Sigmoid colon (tissue), 7 donors: ENCODE measurements around the gene PIKFYVE. TPM values are rescaled to one million over a fixed set of nuclear protein-coding genes. Genes with fewer than 3 reads are reported as not detected.
"Not testable (repeated sequence)": the region's sequence is repeated elsewhere in the genome, so short reads cannot be mapped to it uniquely, and the experiment has no call there.

Experiments
- DNase-seq: peaks from one replicate; pipeline ENCODE4 v3.0.0-alpha.2; 2019
- H3K27ac ChIP-seq, 4 donors: fragments of 200-600 bp; sonication (generic); one replicate each; pipeline ENCODE4 v1.5.1; 2016 to 2019; ENCODE audit warnings: mild to moderate bottlenecking in 1 of 4
- H3K27me3 ChIP-seq, 3 donors: fragments of 200-600 bp; sonication (generic); one replicate each; pipeline ENCODE4 v1.5.1; 2019; ENCODE audit warnings: mild to moderate bottlenecking in 1 of 3
- H3K36me3 ChIP-seq, 4 donors: fragments of 200-600 bp; sonication (generic); one replicate each; pipeline ENCODE4 v1.5.1; 2016 to 2019
- H3K4me1 ChIP-seq, 4 donors: fragments of 200-600 bp; sonication (generic); one replicate each; pipeline ENCODE4 v1.5.1; 2017 to 2019
- H3K4me3 ChIP-seq, 4 donors: fragments of 200-600 bp; sonication (generic); one replicate each; pipeline ENCODE4 v1.5.1; 2017 to 2019; ENCODE audit warnings: mild to moderate bottlenecking in 2 of 4, moderate library complexity in 1 of 4
- H3K9me3 ChIP-seq, 4 donors: fragments of 200-600 bp in 3 of 4; sonication (generic) in 3 of 4; one replicate each; pipeline versions ENCODE4 v1.5.1 to v1.6.1; 2013 to 2019
- CTCF ChIP-seq, 4 experiments: fragments of 450-650 bp in 3 of 4; fragments of 200-600 bp in 1 of 4; IDR thresholded peaks; one replicate each; pipeline ENCODE4 v1.5.1; 2016 to 2019; ENCODE audit warnings: antibody characterized with exemption in 4 of 4, mild to moderate bottlenecking in 3 of 4, moderate library complexity in 2 of 4
- EP300 ChIP-seq, 4 donors: sonication (generic); formaldehyde crosslinking; IDR thresholded peaks; one replicate each; pipeline ENCODE4 v1.6.1; 2017; ENCODE audit warnings: antibody characterized with exemption in 4 of 4
- POLR2A ChIP-seq, 2 donors: fragments of 450-650 bp; IDR thresholded peaks; one replicate each; pipeline ENCODE4 v1.6.1; 2016; ENCODE audit warnings: antibody characterized with exemption in 2 of 2, mild to moderate bottlenecking in 2 of 2, moderate library complexity in 2 of 2
- POLR2AphosphoS5 ChIP-seq, 4 donors: sonication (generic); formaldehyde crosslinking; IDR thresholded peaks; one replicate each; pipeline ENCODE4 v1.6.1; 2017; ENCODE audit warnings: antibody characterized with exemption in 4 of 4
- WGBS, 2 donors: extraction: QIAGEN DNeasy Blood & Tissue Kit; methylation state at CpG; one replicate each; pipeline ENCODE4 v1.1.7; 2013; 5-methylcytosine and 5-hydroxymethylcytosine counted together
- intact Hi-C: fragments of 100-400 bp; cut with DNase I; formaldehyde crosslinking; loops from one replicate; pipeline ENCODE4 v1.15.1; 2023
- polyA plus RNA-seq, 3 donors: library from polyadenylated mRNA; stranded (reverse); fragments of 200-250 nt; gene quantifications; one replicate each; pipeline ENCODE4 v1.2.3, GENCODE V29; 2013
- total RNA-seq, 4 donors: library from RNA; depleted of rRNA; stranded (reverse); fragments of >200 nt; gene quantifications; one replicate each; pipeline ENCODE4 v1.1.0, GENCODE V29; 2016
- donor health status: healthy with polysubstance abuse.
- donor health status: Bipolar disorder and iron deficiency.
- donor health status: healthy.

The PIKFYVE gene
- total and polyA plus RNA-seq, 7 donors: 3.2 to 27.2 (median 22.1) TPM

GRCh38 chr2:208254118-208254870 is 11.8 kb upstream of the PIKFYVE start:
- H3K27me3 ChIP-seq: no peaks in the 10 kb centered on the region
- peaks cover 0 to 43% (median 22%) of the 10 kb centered on the region in 4 donors for H3K4me1 ChIP-seq
- H3K36me3 ChIP-seq: peaks cover 0 to 33% (median 3%) of the 10 kb centered on the region in 4 donors
- no peak for TF ChIP-seq EP300 (IDR thresholded peaks at IDR 0.05)
- peak in 1 of 4 donors; percentile 37 for TF ChIP-seq POLR2AphosphoS5 (IDR thresholded peaks at IDR 0.05)
- TF ChIP-seq POLR2A (IDR thresholded peaks at IDR 0.05): no peak
- peak; percentile 55 to 93 (median 80) for TF ChIP-seq CTCF (IDR thresholded peaks at IDR 0.05)
- DNase-seq: peak; percentile 87
- H3K9me3 ChIP-seq: no peaks in the 10 kb centered on the region
- intact Hi-C loops: loop anchor here (1.0 to 10.0 kb wide), 3 partner anchors 12 to 629 kb away; partner anchors contain the start of genes METTL21A and PIKFYVE
- H3K27ac ChIP-seq: peak overlapping the region; percentile 79 to 86 (median 84)
- WGBS, 2 donors: 0 to 1% methylated on average over 36 of the region's 36 CpGs
- peak overlapping the region; percentile 66 to 78 (median 74) for H3K4me3 ChIP-seq

- Histone ChIP-seq H3K27ac (peak within 1 kb of the TSS; percentile 79 to 86 (median 84)), H3K4me1 (peaks cover 0 to 43% (median 22%) of the 10 kb centered on the region in 4 donors), H3K27me3 (no peaks in the 10 kb centered on the region), H3K36me3 (peaks cover 0 to 25% (median 3%) of the 10 kb centered on the region in 4 donors), H3K9me3 (no peaks in the 10 kb centered on the region), H3K4me3 (peak within 1 kb of the TSS; percentile 66 to 78 (median 74))
- intact Hi-C loops: loop anchor here (1.0 to 10.0 kb wide), 3 partner anchors 11 to 630 kb away; partner anchors contain the start of genes METTL21A and PIKFYVE
- WGBS, 2 donors: 0% methylated on average over 48 of the region's 48 CpGs
- TF ChIP-seq POLR2AphosphoS5 (IDR thresholded peaks at IDR 0.05) (peak; percentile 37 to 81 (median 64)), EP300 (IDR thresholded peaks at IDR 0.05) (no peak), CTCF (IDR thresholded peaks at IDR 0.05) (peak in 2 of 4 experiments; percentile 19 to 29), POLR2A (IDR thresholded peaks at IDR 0.05) (peak in 1 of 2 donors; percentile 46)
- peak; percentile 97 for DNase-seq
Observed at GRCh38 chr2:208254871-208255556, 11.0 kb upstream of the PIKFYVE start, which contains the start of gene IDH1. IDH1 (minus strand) TSS chr2:208255071; CDS start chr2:208251551, 3,520 bp downstream.

GRCh38 chr2:208255557-208256106 is 10.4 kb upstream of the PIKFYVE start:
- DNase-seq: no peak
- Histone ChIP-seq H3K27me3 (no peaks in the 10 kb centered on the region), H3K4me1 (peaks cover 0 to 43% (median 22%) of the 10 kb centered on the region in 4 donors), H3K27ac (peak overlapping the region; percentile 79 to 86 (median 84)), H3K9me3 (no peaks in the 10 kb centered on the region), H3K36me3 (peaks cover 0 to 19% (median 3%) of the 10 kb centered on the region in 4 donors), H3K4me3 (peak overlapping the region; percentile 66 to 78 (median 74))
- TF ChIP-seq CTCF (IDR thresholded peaks at IDR 0.05) (no peak), EP300 (IDR thresholded peaks at IDR 0.05) (no peak), POLR2AphosphoS5 (IDR thresholded peaks at IDR 0.05) (no peak), POLR2A (IDR thresholded peaks at IDR 0.05) (no peak)
- intact Hi-C loops: loop anchor here (2.0 to 10.0 kb wide), 2 partner anchors 81 to 631 kb away; partner anchors contain the start of gene METTL21A
- WGBS, 2 donors: 32 to 46% methylated on average over 13 of the region's 13 CpGs

- peak overlapping the region in 3 of 4 donors; percentile 55 to 85 (median 69) for H3K27ac ChIP-seq
- peaks cover 0 to 13% (median 2%) of the 10 kb centered on the region in 4 donors for H3K36me3 ChIP-seq
- peaks cover 0 to 43% (median 22%) of the 10 kb centered on the region in 4 donors for H3K4me1 ChIP-seq
- H3K4me3 ChIP-seq: no peak overlapping the region
- no peaks in the 10 kb centered on the region for H3K27me3 ChIP-seq
- no peak for DNase-seq
- H3K9me3 ChIP-seq: no peaks in the 10 kb centered on the region
- intact Hi-C loops: loop anchor here (10.0 kb wide), 1 partner anchor 631 kb away; the partner anchor contains the start of gene METTL21A
- 57 to 68% methylated on average over 10 of the region's 10 CpGs for WGBS, 2 donors
- TF ChIP-seq POLR2A (IDR thresholded peaks at IDR 0.05): no peak
- TF ChIP-seq CTCF (IDR thresholded peaks at IDR 0.05): no peak
- no peak for TF ChIP-seq POLR2AphosphoS5 (IDR thresholded peaks at IDR 0.05)
- TF ChIP-seq EP300 (IDR thresholded peaks at IDR 0.05): no peak
Observed at GRCh38 chr2:208256192-208256782, 9.8 kb upstream of the PIKFYVE start.

- 44 to 67% methylated on average over 12 of the region's 12 CpGs for WGBS, 2 donors
- Histone ChIP-seq H3K27ac (peak overlapping the region in 3 of 4 donors; percentile 55 to 85 (median 69)), H3K4me1 (peaks cover 0 to 36% (median 22%) of the 10 kb centered on the region in 4 donors)
- H3K9me3 ChIP-seq, DNase-seq, H3K36me3 ChIP-seq, H3K27me3 ChIP-seq, H3K4me3 ChIP-seq: not testable (repeated sequence)
- intact Hi-C loops: loop anchor here (10.0 kb wide), 1 partner anchor 632 kb away; the partner anchor contains the start of gene METTL21A
Observed at GRCh38 chr2:208256849-208257813, 8.9 kb upstream of the PIKFYVE start.
